Measurements from ENCODE around the gene SRD5A3. TPM values are rescaled to one million over a fixed set of nuclear protein-coding genes. Genes with fewer than 3 reads are reported as not detected.

The SRD5A3 gene
- total and polyA plus RNA-seq, 2 donors (not counting 3 experiments of a cell fraction or from before 2014, with no cell fraction given): 23.6 to 24.3 TPM

- no peak for DNase-seq (ENCODE audit: low read depth, low spot score)
- peaks cover 16% of the 10 kb centered on the region for H4K20me1 ChIP-seq (replicated peaks; ENCODE audit: control insufficient read depth, extremely low read depth, insufficient read depth, low read length)
- H3K27ac ChIP-seq (ENCODE audit: insufficient read depth, low read depth, low read length): peak overlapping the region; percentile 79
- no peaks in the 10 kb centered on the region for H3K9me1 ChIP-seq (replicated peaks; ENCODE audit: control insufficient read depth, extremely low read depth, insufficient read depth, low read length)
- no peak for TF ChIP-seq EZH2 (IDR thresholded peaks at IDR 0.05; ENCODE audit: borderline replicate concordance, low read depth, low read length, severe bottlenecking)
- no peak for TF ChIP-seq POLR2A (IDR thresholded peaks at IDR 0.05; ENCODE audit: low read depth, low read length)
- TF ChIP-seq FOS (IDR thresholded peaks at IDR 0.05; ENCODE audit: borderline replicate concordance, insufficient read depth, low read length): no peak
- no peak for TF ChIP-seq GATA2 (IDR thresholded peaks at IDR 0.05; ENCODE audit: insufficient read depth, insufficient read length, low read depth, low read length)
- no peak for TF ChIP-seq JUN (IDR thresholded peaks at IDR 0.05; ENCODE audit: borderline replicate concordance, insufficient read depth, insufficient read length, low read depth)
- no peak for TF ChIP-seq MAX (IDR thresholded peaks at IDR 0.05; ENCODE audit: insufficient read depth, insufficient read length)
- TF ChIP-seq POLR2AphosphoS5 (IDR thresholded peaks at IDR 0.05; ENCODE audit: insufficient read depth, low read depth, low read length): no peak
- no peak for TF ChIP-seq MYC (IDR thresholded peaks at IDR 0.05; ENCODE audit: low read depth, low read length)
- no peak for TF ChIP-seq CTCF (IDR thresholded peaks at IDR 0.05; ENCODE audit: extremely low read depth in 1 of 2, insufficient read depth in 1 of 2, low read depth in 1 of 2, low read length in 2 of 2)
- H3K4me2 ChIP-seq (ENCODE audit: insufficient read depth, low read length): peak overlapping the region; percentile 89
- peak overlapping the region; percentile 89 to 98 (median 91) for H3K4me3 ChIP-seq (replicated peaks in 1 of 3; ENCODE audit: insufficient read depth in 1 of 3, low read depth in 1 of 3, low read length in 3 of 3)
- H2AFZ ChIP-seq (ENCODE audit: low read depth, low read length): peak overlapping the region; percentile 92
- H3K9ac ChIP-seq (replicated peaks; ENCODE audit: extremely low read depth, insufficient read depth, low read length): peak overlapping the region; percentile 94
- peaks cover 19% of the 10 kb centered on the region for H3K4me1 ChIP-seq (ENCODE audit: control insufficient read depth, extremely low read depth, insufficient read depth, low read length)
- ChIA-PET POLR2A (interaction anchor here (1.0 to 1.4 kb wide), 2 partner anchors 9 to 42 kb away, joined by 3 to 4 read pairs; no protein-coding TSS in a partner anchor), CTCF (interaction anchor here (0.6 to 3.0 kb wide), 10 partner anchors 9 to 1441 kb away, joined by 3 to 10 read pairs (median 6); partner anchors contain the start of gene SRD5A3)
- intact Hi-C loops (cut with micrococcal nuclease) (loop anchor here (1.0 to 5.0 kb wide), 6 partner anchors 33 to 388 kb away; partner anchors contain the start of genes CLOCK and SRD5A3), dilution Hi-C loops (cut with MboI; ENCODE audit: extremely low pct_ligation_motif_present, low sequenced_read_pairs) (no loop called here)
- peaks cover 2 to 7% of the 10 kb centered on the region in 2 experiments for H3K36me3 ChIP-seq (ENCODE audit: control insufficient read depth in 2 of 2, extremely low read depth in 1 of 2, insufficient read depth in 2 of 2, low read length in 2 of 2)
- peaks cover 42% of the 10 kb centered on the region for H3K79me2 ChIP-seq (ENCODE audit: control insufficient read depth, insufficient read depth, low read length)
- H3K9me3 ChIP-seq (replicated peaks; ENCODE audit: control insufficient read depth, insufficient read depth, low read length): no peaks in the 10 kb centered on the region
- TSS peak; percentile 55 for BruUV-seq (replicated peaks)
- H3K27me3 ChIP-seq (ENCODE audit: control insufficient read depth in 2 of 2, insufficient read depth in 2 of 2, low read length in 2 of 2): no peaks in the 10 kb centered on the region
- FAIRE-seq: no peak
These were observed 49.1 kb downstream of the SRD5A3 start for GRCh38 chr4:55395218-55395528.
